ENCODE data around the gene PPP1R9A.
A peak's percentile ranks its signal among the peaks of the same experiment; 100 is the strongest.

Gene PPP1R9A

DNA sequence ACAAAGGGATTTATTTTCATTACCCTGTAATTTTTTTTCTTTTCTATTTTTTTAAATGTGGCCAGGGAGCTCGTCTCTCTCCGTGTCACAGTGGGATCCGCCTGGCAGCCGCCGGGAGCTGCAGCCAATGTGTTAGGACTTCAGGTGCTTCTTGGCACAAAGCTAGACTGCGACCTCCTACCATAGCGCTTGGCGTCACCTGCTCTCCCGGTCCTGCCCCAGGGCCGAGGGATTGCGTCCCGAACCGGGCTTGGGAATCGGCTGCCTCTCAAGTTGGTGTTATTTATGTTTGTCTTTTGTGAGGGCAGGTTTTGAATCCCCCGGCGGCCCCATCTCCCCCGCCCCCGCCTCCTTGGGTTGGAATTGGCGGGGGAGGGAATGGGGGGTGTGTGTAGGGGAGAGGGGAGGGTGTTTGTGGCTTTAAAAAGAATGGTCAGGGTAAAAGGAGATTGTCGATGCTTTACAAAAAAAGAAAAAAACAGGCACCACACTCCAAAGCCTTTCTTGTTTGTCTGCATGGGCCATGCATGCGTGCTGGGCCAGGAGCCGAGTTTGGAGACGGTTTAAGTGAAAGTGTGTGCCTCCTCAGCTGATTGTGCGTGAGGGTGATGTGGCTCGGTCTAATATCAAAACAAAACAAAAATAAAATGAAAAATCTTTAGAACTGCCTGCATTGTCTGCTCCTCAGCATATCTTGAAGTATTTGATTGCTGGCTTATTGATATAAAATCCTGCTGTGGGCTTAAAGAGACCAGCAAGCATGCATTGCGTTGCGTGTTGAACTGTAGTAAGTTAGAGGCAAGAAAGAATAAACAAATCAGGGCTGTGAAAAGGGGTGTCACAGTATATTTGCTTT is 1.2 kb downstream of the PPP1R9A start:
- peak overlapping the region; percentile 52 for H3K4me3 ChIP-seq (replicated peaks; ENCODE audit: low read depth, low read length)
- peak; percentile 14 for DNase-seq (ENCODE audit: low read depth)
- no peak for TF ChIP-seq CTCF (IDR thresholded peaks at IDR 0.05; ENCODE audit: low read length, missing control alignments)

- DNase-seq (ENCODE audit: low read depth), result no peak
- no peak overlapping the region for H3K4me3 ChIP-seq (replicated peaks; ENCODE audit: low read depth, low read length)
- TF ChIP-seq CTCF (IDR thresholded peaks at IDR 0.05; ENCODE audit: low read length, missing control alignments), result no peak
Measured at GRCh38 chr7:94909179-94909466, 1.7 kb downstream of the PPP1R9A start.

DNA sequence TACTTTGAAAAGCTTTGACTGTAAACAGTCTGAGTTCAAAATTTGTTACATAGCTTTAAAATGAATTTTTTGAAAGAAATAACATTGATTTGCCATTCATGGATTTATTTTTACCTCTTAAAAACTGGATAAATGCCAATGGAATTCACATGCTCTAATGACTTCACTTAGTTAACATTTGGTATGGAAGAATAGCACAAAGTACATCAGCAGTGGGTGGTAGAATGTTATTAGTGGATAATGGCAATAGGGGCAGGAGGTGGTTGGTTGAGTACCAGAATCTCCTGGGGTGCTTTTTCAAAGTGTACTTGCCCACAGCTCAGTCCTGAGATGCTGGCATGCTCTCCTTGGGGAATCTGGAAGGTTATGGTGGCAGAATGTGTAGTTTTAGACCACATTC is 4.7 kb downstream of the PPP1R9A start:
- TF ChIP-seq CTCF (IDR thresholded peaks at IDR 0.05; ENCODE audit: low read length, missing control alignments), result no peak
- DNase-seq (ENCODE audit: low read depth), result no peak
- H3K4me3 ChIP-seq (replicated peaks; ENCODE audit: low read depth, low read length), result no peak overlapping the region

DNA sequence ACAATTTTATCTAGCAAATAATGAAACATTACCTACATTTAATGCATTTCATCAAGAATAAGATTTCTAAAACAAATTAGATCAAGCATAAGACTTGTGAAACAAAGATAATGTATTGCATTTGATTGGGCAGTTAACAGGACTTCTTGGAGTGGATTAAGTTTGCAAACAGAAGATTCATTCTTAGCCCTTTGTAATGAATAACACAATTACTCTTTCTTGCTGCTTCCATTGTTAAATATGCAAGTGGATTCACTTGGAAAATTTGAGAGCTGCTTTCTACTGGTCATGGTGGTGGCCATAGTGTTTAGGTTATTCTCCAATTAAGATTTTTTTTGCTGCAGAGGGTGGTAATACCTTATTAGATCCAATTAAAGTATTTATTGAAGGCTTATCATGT is 6.0 kb downstream of the PPP1R9A start:
- no peak overlapping the region for H3K4me3 ChIP-seq (replicated peaks; ENCODE audit: low read depth, low read length)
- TF ChIP-seq CTCF (IDR thresholded peaks at IDR 0.05; ENCODE audit: low read length, missing control alignments), result no peak
- no peak for DNase-seq (ENCODE audit: low read depth)

DNA sequence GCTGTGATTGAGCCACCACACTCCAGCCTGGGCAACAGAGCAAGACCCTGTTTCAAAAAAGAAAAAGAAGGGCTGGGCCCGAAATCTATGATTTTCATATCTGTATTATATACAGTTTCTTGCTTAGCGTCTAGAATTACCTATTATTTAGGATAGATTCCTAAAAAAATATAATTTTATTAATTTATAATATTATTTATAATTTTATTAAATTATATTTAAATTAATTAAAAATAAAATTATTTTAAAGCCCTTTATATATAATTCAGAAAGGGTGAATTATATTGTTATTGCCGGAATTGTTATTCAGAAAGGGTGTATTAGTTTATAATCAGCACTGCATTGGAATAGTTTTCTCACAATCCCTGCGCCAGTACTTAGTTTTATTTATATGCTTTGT is 14.5 kb downstream of the PPP1R9A start:
- no peak for TF ChIP-seq CTCF (IDR thresholded peaks at IDR 0.05; ENCODE audit: low read length, missing control alignments)
- no peak for DNase-seq (ENCODE audit: low read depth)
- H3K4me3 ChIP-seq (replicated peaks; ENCODE audit: low read depth, low read length), result no peak overlapping the region

- no peak for TF ChIP-seq CTCF (IDR thresholded peaks at IDR 0.05; ENCODE audit: low read length, missing control alignments)
- no peak for DNase-seq (ENCODE audit: low read depth)
- H3K4me3 ChIP-seq (replicated peaks; ENCODE audit: low read depth, low read length), result no peak overlapping the region
Measured at GRCh38 chr7:94922457-94922856, 15.1 kb downstream of the PPP1R9A start.

DNA sequence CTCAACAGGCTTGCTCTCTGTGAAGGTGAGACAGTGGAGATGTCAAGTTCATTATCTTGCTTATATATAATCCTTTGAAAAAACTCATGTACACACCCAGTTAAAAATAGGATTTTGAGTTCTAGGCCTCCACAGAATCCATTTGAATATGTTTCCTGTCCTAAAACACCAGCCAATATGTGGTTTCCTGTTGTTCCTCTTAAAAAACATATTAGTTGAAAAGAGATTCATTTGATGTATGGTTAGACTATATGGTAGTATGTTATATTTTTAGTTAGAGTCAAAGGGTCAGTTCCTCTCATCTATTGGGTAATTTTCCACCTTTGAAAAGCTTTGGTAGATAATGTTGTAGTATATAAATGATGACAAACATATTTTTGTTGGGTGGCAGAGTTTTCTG is 16.0 kb downstream of the PPP1R9A start:
- no peak for DNase-seq (ENCODE audit: low read depth)
- TF ChIP-seq CTCF (IDR thresholded peaks at IDR 0.05; ENCODE audit: low read length, missing control alignments), result no peak

More for the DNA sequence above, 16.0 kb downstream of the PPP1R9A start:
- H3K4me3 ChIP-seq (replicated peaks; ENCODE audit: low read depth, low read length), result no peak overlapping the region

Measured in fibroblast of pulmonary artery (primary cell).